Measurements from ENCODE around the gene TYMP. TPM values are rescaled to one million over a fixed set of nuclear protein-coding genes. Genes with fewer than 3 reads are reported as not detected.

The TYMP gene
- total RNA-seq, 1 experiment from 2014 or later: 41.0 TPM

DNA sequence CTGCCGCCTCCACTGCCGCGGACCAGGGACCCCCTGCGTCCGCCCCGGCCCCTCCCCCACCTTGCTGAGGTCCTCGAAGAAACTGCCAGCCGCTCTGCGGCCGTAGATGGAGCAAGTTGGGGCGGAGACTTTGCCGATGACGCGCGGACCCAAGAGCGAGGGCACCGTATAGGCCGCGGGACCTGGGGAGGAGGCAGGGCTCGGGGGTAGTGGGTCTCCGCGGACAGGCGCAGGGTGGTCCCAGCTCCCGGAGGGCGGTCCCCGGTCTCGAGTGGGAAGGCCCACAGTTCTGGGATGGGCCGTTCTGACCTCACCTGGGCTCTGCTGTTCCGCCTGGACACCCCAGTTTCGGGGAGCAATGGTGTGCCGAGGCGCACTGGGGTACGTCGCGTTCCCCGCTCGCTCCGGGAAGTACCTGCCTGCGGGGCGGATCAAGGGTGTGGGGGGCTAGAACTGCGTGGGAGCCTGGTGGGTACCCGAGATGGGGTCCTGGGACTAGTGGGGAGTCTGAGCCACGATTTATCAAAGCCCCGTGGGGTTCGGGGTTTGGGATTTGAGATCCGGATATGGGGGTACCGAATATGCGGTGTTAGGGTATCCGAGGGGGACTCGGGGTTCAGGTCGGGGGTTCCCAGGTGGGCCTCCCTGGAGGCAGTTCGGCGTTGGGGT is 1.2 kb upstream of the TYMP start:
- no peaks in the 10 kb centered on the region for H3K27me3 Mint-ChIP-seq (ENCODE audit: insufficient read depth, unreplicated experiment)
- peak overlapping the region; percentile 85 for H3K4me3 Mint-ChIP-seq (ENCODE audit: unreplicated experiment)
- TSS peak; percentile 50 for BruUV-seq (replicated peaks)
- H3K4me1 Mint-ChIP-seq (ENCODE audit: insufficient read depth, unreplicated experiment): peaks cover 22% of the 10 kb centered on the region
- peaks cover 36% of the 10 kb centered on the region for H3K36me3 Mint-ChIP-seq (ENCODE audit: insufficient read depth, unreplicated experiment)
- POLR2A ChIA-PET: interaction anchor here (0.6 to 2.3 kb wide), 12 partner anchors 10 to 91 kb away, joined by 3 to 33 read pairs (median 5); partner anchors contain the start of genes CHKB, KLHDC7B, LMF2 and NCAPH2
- H3K27ac Mint-ChIP-seq (ENCODE audit: low read depth, unreplicated experiment): peak overlapping the region; percentile 97
- TF ChIP-seq, protein P1, sequence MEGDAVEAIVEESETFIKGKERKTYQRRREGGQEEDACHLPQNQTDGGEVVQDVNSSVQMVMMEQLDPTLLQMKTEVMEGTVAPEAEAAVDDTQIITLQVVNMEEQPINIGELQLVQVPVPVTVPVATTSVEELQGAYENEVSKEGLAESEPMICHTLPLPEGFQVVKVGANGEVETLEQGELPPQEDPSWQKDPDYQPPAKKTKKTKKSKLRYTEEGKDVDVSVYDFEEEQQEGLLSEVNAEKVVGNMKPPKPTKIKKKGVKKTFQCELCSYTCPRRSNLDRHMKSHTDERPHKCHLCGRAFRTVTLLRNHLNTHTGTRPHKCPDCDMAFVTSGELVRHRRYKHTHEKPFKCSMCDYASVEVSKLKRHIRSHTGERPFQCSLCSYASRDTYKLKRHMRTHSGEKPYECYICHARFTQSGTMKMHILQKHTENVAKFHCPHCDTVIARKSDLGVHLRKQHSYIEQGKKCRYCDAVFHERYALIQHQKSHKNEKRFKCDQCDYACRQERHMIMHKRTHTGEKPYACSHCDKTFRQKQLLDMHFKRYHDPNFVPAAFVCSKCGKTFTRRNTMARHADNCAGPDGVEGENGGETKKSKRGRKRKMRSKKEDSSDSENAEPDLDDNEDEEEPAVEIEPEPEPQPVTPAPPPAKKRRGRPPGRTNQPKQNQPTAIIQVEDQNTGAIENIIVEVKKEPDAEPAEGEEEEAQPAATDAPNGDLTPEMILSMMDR (IDR thresholded peaks at IDR 0.05; ENCODE audit: unreplicated experiment): no peak
- no peaks in the 10 kb centered on the region for H3K9me3 Mint-ChIP-seq (ENCODE audit: unreplicated experiment)
- CTCF ChIA-PET: interaction anchor here (0.5 kb wide), 1 partner anchor 54 kb away, joined by 3 read pairs; no protein-coding TSS in a partner anchor
- peak; percentile 94 for DNase-seq (ENCODE audit: unreplicated experiment)
- intact Hi-C loops (cut with micrococcal nuclease): loop anchor here (1.0 to 2.0 kb wide), 2 partner anchors 31 to 90 kb away; partner anchors contain the start of gene SYCE3

DNA sequence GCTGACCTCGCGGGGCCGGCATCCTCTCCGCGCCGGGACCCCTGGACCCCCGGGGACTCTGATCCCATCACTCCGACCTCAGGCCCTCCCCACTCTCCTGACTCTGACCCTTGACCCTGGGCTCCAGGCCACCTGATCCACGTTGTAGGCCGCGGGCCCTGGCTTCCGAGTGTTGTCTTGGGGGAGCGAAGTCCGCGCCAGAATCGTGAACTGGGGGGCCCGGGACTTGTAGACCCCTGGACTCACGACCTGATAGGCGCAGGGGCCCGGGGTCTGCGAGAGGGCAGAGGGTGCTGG is 716 bp upstream of the TYMP start:
- no peak for DNase-seq (ENCODE audit: unreplicated experiment)
- intact Hi-C loops (cut with micrococcal nuclease): loop anchor here (2.0 kb wide), 1 partner anchor 90 kb away; no protein-coding TSS in a partner anchor
- Mint-ChIP-seq H3K4me3 (ENCODE audit: unreplicated experiment) (peak overlapping the region; percentile 85), H3K9me3 (ENCODE audit: unreplicated experiment) (no peaks in the 10 kb centered on the region), H3K27ac (ENCODE audit: low read depth, unreplicated experiment) (peak overlapping the region; percentile 97), H3K27me3 (ENCODE audit: insufficient read depth, unreplicated experiment) (no peaks in the 10 kb centered on the region), H3K4me1 (ENCODE audit: insufficient read depth, unreplicated experiment) (peaks cover 22% of the 10 kb centered on the region), H3K36me3 (ENCODE audit: insufficient read depth, unreplicated experiment) (peaks cover 41% of the 10 kb centered on the region)
- POLR2A ChIA-PET: interaction anchor here (0.7 to 2.3 kb wide), 7 partner anchors 10 to 92 kb away, joined by 3 to 33 read pairs (median 7); partner anchors contain the start of genes KLHDC7B, LMF2, NCAPH2 and SYCE3
- no TSS peak for BruUV-seq (replicated peaks)
- CTCF ChIA-PET: no interaction called here
- TF ChIP-seq, protein P1 (IDR thresholded peaks at IDR 0.05; ENCODE audit: unreplicated experiment): no peak

DNA sequence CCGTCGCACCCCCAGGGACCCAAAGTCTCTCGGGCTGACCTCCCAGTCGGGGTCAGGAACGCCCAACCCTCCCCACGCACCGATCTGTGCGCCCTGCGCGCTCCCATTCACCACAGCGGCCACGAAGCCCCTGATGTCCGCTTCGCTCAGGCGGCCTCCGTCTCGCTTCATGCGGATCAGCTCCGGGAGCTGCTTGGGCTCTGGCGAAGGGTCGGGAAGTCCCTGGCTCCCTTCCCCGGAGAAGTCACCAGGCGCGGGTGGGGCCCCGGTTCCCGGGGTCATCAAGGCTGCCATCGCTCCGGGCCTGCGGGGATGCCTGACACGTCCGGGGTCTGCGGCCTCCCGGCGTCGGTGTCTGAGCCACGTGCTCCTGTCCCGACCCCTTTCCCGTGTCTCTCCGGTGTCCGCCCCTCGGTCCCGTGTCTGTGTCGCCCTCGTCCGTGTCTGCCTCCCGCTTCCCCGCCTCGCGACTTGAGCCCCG is 356 bp downstream of the TYMP start:
- ChIA-PET CTCF (interaction anchor here (0.6 to 1.7 kb wide), 4 partner anchors 33 to 381 kb away, joined by 3 to 7 read pairs (median 4); partner anchors contain the start of gene SYCE3), POLR2A (interaction anchor here (0.6 to 7.1 kb wide), 12 partner anchors 10 to 99 kb away, joined by 3 to 170 read pairs (median 9); partner anchors contain the start of genes ARSA, CHKB, KLHDC7B and LMF2)
- Mint-ChIP-seq H3K27ac (ENCODE audit: low read depth, unreplicated experiment) (no peak overlapping the region), H3K9me3 (ENCODE audit: unreplicated experiment) (no peaks in the 10 kb centered on the region), H3K4me1 (ENCODE audit: insufficient read depth, unreplicated experiment) (peaks cover 28% of the 10 kb centered on the region), H3K4me3 (ENCODE audit: unreplicated experiment) (peak overlapping the region; percentile 85), H3K36me3 (ENCODE audit: insufficient read depth, unreplicated experiment) (peaks cover 52% of the 10 kb centered on the region), H3K27me3 (ENCODE audit: insufficient read depth, unreplicated experiment) (no peaks in the 10 kb centered on the region)
- DNase-seq (ENCODE audit: unreplicated experiment): no peak
- TF ChIP-seq, protein P1 (IDR thresholded peaks at IDR 0.05; ENCODE audit: unreplicated experiment): no peak
- BruUV-seq (replicated peaks): TSS peak; percentile 29
- intact Hi-C loops (cut with micrococcal nuclease): loop anchor here (5.0 kb wide), 1 partner anchor 53 kb away; the partner anchor contains the start of gene CHKB
